ENCODE results near the gene CETN3.

DNA sequence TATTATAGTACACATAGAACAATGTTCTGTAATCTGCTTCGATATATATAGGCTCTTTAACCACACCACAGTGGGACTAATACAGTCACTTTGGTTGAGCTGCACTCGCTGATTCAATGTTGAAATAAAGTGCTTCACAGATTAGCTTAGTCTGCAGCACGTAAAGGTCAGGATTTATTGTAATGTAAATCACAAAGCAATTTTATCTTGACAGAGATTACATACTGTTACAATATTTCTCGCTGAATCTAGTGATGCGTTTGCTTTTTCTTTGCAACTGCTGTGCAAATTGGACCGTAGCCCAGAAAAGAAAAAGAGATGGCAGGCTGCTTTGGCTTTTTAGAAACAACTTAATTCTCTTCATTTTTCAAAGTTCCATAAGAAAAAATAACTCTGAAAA, 52.9 kb downstream of the CETN3 start:
- TF ChIP-seq POLR2AphosphoS5 (IDR thresholded peaks at IDR 0.05; ENCODE audit: low read depth, low read length) (no peak), SPI1 (IDR thresholded peaks at IDR 0.05; ENCODE audit: low read depth, low read length) (no peak), POLR2A (IDR thresholded peaks at IDR 0.05; ENCODE audit: low read depth, low read length) (no peak), TAF1 (IDR thresholded peaks at IDR 0.05; ENCODE audit: low read depth, low read length) (no peak), PAX5 (IDR thresholded peaks at IDR 0.05; ENCODE audit: insufficient read depth, low read length, severe bottlenecking) (no peak)
